ENCODE results near the gene UBE2K. TPM values are rescaled to one million over a fixed set of nuclear protein-coding genes. Genes with fewer than 3 reads are reported as not detected.
A peak's percentile ranks its signal among the peaks of the same experiment; 100 is the strongest.
"Not testable (repeated sequence)": the region's sequence is repeated elsewhere in the genome, so short reads cannot be mapped to it uniquely, and the experiment has no call there.

UBE2K gene
- total and polyA plus RNA-seq, 7 donors: 25.2 to 56.4 (median 37.3) TPM

DNA sequence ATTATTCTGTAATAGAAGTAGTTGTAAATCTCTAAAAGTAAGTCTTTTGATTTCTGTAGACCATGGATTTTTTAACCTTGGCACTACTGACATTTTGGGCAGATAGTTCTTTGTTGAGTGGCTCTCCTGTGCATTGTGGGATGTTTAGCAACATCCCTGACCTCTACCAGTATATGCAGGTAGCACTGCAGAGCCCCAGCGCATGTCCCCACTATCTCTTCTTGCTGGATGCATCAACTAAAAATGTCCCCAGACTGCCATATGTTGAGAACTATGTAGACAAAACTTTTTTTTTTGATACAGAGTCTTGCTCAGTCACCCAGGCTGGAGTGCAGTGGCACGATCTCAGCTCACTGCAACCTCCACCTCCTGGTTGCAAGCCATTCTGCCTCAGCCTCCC lies 4.8 kb downstream of the UBE2K start:
- Histone ChIP-seq H3K4me1 (peaks cover 0 to 48% (median 36%) of the 10 kb centered on the region in 4 donors), H3K36me3 (peaks cover 0 to 7% (median 0%) of the 10 kb centered on the region in 4 donors), H3K9me3 (no peaks in the 10 kb centered on the region), H3K4me3 (no peak overlapping the region), H3K27ac (no peak overlapping the region), H3K27me3 (no peaks in the 10 kb centered on the region)
- intact Hi-C loops (cut with DNase I): no loop called here
- 95 to 97% methylated on average over 2 of the region's 2 CpGs for WGBS, 2 donors
- TF ChIP-seq CTCF (IDR thresholded peaks at IDR 0.05) (no peak), EP300 (IDR thresholded peaks at IDR 0.05) (no peak), POLR2A (IDR thresholded peaks at IDR 0.05) (no peak), POLR2AphosphoS5 (IDR thresholded peaks at IDR 0.05) (no peak)
- DNase-seq: no peak

- peaks cover 0 to 50% (median 31%) of the 10 kb centered on the region in 4 donors for H3K4me1 ChIP-seq
- DNase-seq; H3K27me3 ChIP-seq; H3K36me3 ChIP-seq; intact Hi-C loops (cut with DNase I); H3K9me3 ChIP-seq; H3K4me3 ChIP-seq; H3K27ac ChIP-seq: not testable (repeated sequence)
- WGBS, 2 donors: 97% methylated on average over 13 of the region's 13 CpGs
These were observed 6.9 kb downstream of the UBE2K start for GRCh38 chr4:39704789-39705188.

DNA sequence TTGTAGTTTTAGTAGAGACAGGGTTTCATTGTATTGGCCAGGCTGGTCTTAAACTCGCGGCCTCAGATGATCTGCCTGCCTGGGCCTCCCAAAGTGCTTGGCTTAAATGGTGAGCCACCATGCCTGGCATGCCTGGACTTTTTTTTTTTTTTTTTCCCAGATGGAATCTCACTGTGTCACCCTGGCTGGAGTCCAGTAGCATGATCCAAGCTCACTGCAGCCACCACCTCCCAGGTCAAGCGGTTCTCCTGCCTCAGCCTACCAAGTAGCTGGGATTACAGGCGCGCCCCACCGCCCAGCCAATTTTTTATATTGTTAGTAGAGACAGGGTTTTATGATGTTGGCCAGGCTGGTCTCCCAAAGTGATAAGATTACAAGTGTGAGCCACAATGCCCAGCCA lies 8.4 kb downstream of the UBE2K start:
- H3K36me3 ChIP-seq: peaks cover 0 to 7% (median 0%) of the 10 kb centered on the region in 4 donors
- DNase-seq: peak; percentile 74
- H3K9me3 ChIP-seq: no peaks in the 10 kb centered on the region
- intact Hi-C loops (cut with DNase I): no loop called here
- WGBS, 2 donors: 68 to 88% methylated on average over 6 of the region's 6 CpGs
- H3K27ac ChIP-seq: peak overlapping the region; percentile 56 to 68 (median 63)
- peaks cover 0 to 34% (median 19%) of the 10 kb centered on the region in 4 donors for H3K4me1 ChIP-seq
- H3K4me3 ChIP-seq: no peak overlapping the region
- no peak for TF ChIP-seq POLR2A (IDR thresholded peaks at IDR 0.05)
- no peak for TF ChIP-seq POLR2AphosphoS5 (IDR thresholded peaks at IDR 0.05)
- no peak for TF ChIP-seq CTCF (IDR thresholded peaks at IDR 0.05)
- no peak for TF ChIP-seq EP300 (IDR thresholded peaks at IDR 0.05)
- H3K27me3 ChIP-seq: no peaks in the 10 kb centered on the region

DNA sequence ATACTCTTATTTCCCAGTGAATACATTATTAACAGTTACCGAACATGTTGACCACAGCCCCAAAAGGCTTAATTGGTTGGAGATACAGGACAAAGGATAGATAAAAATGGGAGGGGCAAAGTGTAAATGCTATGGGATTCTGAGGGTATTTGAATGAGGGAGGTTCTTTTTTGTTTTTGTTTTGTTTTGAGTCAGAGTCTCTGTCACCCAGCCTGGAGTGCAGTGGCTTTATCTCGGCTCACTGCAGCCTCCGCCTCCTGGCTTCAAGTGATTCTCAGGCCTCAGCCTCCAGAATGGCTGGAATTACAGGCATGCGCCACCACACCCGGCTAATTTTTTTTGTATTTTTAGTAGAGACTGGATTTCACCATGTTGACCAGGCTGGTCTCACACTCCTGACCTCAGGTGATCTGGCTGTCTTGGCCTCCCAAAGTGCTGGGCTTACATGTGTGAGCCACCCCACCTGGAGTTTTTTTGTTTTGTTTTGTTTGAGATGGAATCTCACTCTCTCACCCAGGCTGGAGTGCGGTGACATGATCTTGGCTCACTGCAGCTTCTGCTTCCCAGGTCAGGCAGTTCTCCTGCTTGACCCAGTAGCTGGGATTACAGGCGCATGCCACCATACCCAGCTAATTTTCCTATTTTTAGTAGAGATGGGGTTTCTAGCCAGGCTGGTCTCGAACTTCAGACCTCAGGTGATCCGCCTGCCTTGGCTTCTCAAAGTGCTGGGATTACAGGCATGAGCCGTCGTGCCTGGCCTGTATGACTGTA lies 9.0 kb downstream of the UBE2K start:
- no peaks in the 10 kb centered on the region for H3K9me3 ChIP-seq
- no peaks in the 10 kb centered on the region for H3K27me3 ChIP-seq
- intact Hi-C loops (cut with DNase I): no loop called here
- no peak overlapping the region for H3K4me3 ChIP-seq
- DNase-seq: no peak
- H3K4me1 ChIP-seq: peaks cover 0 to 31% (median 16%) of the 10 kb centered on the region in 4 donors
- peak overlapping the region; percentile 44 to 68 (median 63) for H3K27ac ChIP-seq
- TF ChIP-seq POLR2AphosphoS5 (IDR thresholded peaks at IDR 0.05) (no peak), EP300 (IDR thresholded peaks at IDR 0.05) (no peak)
- 86 to 88% methylated on average over 11 of the region's 11 CpGs for WGBS, 2 donors
- peaks cover 0 to 7% (median 0%) of the 10 kb centered on the region in 4 donors for H3K36me3 ChIP-seq

- peaks cover 0 to 42% (median 21%) of the 10 kb centered on the region in 4 donors for H3K4me1 ChIP-seq
- no peak overlapping the region for H3K27ac ChIP-seq
- DNase-seq: no peak
These were observed 12.4 kb downstream of the UBE2K start for GRCh38 chr4:39710098-39710896.

More at GRCh38 chr4:39710098-39710896, 12.4 kb downstream of the UBE2K start:
- H3K36me3 ChIP-seq: no peaks in the 10 kb centered on the region
- TF ChIP-seq EP300 (IDR thresholded peaks at IDR 0.05): no peak
- no peak for TF ChIP-seq CTCF (IDR thresholded peaks at IDR 0.05)
- no peak for TF ChIP-seq POLR2AphosphoS5 (IDR thresholded peaks at IDR 0.05)
- TF ChIP-seq POLR2A (IDR thresholded peaks at IDR 0.05): no peak
- H3K4me3 ChIP-seq: no peak overlapping the region
- no peaks in the 10 kb centered on the region for H3K9me3 ChIP-seq
- no peaks in the 10 kb centered on the region for H3K27me3 ChIP-seq
- intact Hi-C loops (cut with DNase I): no loop called here
- WGBS, 2 donors: 81% methylated on average over 3 of the region's 3 CpGs
